ENCODE results near the gene BCAP31.
A peak's percentile ranks its signal among the peaks of the same experiment; 100 is the strongest.
"Not testable (repeated sequence)": the region's sequence is repeated elsewhere in the genome, so short reads cannot be mapped to it uniquely, and the experiment has no call there.

BCAP31 gene

DNA sequence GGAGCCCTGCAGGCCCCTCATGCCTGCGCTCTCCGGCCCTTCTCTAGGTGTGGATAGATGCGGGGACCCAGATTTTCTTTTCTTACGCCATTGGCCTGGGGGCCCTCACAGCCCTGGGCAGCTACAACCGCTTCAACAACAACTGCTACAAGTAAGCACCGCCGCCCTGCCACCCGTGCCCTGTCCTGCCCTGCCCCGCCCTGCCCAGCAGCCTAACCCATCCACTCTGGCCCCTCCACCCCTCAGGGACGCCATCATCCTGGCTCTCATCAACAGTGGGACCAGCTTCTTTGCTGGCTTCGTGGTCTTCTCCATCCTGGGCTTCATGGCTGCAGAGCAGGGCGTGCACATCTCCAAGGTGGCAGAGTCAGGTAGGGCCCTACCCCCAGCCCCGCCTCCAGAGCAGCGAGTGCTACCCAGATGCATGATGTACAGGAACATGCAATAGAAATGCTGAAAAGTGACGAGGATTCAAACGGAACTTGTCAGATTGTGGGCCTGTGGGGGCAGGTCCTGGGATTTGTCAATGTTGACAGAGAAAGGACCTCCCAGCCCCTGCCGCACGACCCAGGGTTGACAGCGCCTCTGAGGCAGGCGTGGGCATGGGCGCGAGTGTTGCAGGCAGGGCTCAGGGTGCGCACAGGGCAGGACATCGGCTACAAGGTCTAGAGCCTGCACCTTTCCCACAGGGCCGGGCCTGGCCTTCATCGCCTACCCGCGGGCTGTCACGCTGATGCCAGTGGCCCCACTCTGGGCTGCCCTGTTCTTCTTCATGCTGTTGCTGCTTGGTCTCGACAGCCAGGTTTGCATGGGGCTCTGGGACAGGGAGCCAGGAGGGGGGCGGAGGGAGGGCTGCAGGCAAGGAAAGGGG lies 30.7 kb downstream of the BCAP31 start:
- DNase-seq (ENCODE audit: low read depth): no peak

GRCh38 chrX:153692611-153693156 lies 31.5 kb downstream of the BCAP31 start:
- no peak for DNase-seq (ENCODE audit: low read depth)

DNA sequence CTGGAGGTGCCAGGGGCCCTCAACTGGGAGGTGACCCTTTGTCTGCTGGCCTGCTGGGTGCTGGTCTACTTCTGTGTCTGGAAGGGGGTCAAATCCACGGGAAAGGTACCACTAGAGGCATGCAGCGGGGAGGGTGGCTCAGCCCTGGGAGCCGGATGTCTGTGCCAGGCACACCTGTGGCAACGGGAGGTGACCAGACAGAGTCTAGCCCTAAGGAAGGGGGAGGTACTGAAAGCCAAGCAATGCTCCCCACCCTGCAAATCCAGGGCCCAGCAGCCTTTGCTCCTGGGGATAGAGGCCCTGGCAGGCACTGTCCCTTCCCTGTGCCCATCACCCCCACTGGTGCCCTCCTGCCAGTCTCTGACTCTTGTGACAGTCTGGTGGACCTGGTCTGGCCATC lies 32.2 kb downstream of the BCAP31 start:
- no peak for DNase-seq (ENCODE audit: low read depth)

DNA sequence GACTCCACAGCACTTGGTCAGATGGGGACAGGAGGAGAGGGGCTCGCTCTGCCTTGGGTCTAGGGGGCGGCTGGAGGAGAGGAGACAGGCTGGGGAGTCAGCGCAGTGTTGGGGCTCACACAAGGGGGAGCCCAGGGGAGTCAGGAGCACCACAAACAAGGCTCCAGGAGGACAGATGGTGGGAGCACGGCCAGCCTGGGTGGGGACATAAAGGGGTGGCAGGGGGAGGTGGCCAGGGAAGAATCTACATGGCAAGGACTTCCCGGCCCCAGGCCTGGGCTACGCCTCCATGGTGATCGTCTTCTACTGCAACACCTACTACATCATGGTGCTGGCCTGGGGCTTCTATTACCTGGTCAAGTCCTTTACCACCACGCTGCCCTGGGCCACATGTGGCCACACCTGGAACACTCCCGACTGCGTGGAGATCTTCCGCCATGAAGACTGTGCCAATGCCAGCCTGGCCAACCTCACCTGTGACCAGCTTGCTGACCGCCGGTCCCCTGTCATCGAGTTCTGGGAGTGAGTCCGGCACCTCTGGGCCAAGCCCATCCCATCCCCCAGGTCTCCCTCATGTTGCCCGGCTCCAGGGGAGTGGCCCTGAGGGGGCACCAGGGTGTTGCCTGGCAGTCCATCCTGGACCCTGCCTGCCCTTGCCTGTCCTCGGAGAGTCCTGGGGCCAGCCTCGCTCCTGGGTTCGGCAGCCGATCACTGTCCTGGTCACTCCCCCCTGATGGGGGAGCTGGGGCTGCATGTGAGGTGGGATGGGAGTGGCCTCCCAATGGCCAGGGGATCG lies 33.0 kb downstream of the BCAP31 start:
- DNase-seq (ENCODE audit: low read depth): not testable (repeated sequence)

DNA sequence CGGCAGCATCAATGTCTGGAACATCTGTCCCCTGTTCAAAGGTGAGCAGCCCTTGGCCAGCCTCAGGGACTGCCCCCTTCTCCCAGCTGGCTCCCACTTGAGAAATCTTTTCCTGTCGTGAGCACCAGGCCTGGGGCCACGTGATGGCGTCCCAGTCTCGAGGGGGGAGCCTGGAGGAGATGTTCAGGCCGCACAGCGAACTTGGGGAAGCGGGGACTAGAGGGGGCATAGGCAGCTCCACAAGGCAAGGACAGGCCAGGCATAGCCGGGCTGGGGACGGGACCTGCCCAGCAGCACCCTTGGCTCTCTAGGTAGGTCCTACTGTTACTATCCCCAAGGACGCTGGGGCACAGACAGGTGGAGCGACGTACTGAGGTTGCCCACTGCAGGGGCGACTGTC lies 33.7 kb downstream of the BCAP31 start:
- no peak for DNase-seq (ENCODE audit: low read depth)

DNA sequence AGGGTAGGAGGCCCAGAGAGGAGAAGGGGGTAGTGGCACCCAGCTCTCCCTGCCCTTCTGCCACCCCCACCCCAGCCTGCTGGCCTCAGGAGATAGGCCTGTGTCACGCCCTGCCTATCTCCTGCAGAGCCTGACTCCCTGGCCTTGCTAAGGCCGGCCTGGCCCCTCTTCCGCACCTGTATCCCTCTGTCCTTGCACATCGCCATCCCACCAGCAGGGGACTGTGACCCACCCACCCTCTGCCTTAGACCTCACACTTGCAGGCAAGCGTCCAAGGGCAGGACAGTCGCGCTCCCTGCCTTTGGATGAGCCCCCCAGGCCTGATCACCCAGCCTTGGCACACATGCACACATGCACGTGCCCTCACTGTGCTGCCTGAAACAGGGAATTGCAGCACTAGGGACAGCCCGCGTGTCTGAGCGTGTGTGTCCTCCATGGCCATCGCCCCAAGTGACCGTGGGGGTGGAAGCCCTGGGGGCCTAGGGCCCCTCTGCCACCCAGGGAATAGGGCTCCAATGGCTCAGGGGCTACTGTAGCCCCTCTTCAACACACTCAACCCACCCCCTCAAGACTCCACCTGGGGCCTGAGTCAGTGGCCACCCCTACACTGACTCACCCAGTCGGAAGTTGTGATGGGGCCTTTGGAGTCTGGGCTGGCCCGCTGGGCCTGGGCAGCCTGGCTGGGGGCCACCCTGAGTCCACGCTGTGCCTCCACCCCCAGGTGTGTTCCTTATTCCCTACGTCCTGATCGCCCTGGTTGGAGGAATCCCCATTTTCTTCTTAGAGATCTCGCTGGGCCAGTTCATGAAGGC lies 34.3 kb downstream of the BCAP31 start:
- no peak for DNase-seq (ENCODE audit: low read depth)

- DNase-seq (ENCODE audit: low read depth): no peak
Measured at GRCh38 chrX:153688911-153689590, 35.1 kb downstream of the BCAP31 start.

GRCh38 chrX:153688506-153688905 lies 35.7 kb downstream of the BCAP31 start:
- no peak for DNase-seq (ENCODE audit: low read depth)

- DNase-seq (ENCODE audit: low read depth): no peak
Measured at GRCh38 chrX:153688071-153688470, 36.1 kb downstream of the BCAP31 start.

- DNase-seq (ENCODE audit: low read depth): peak; percentile 19
Measured at GRCh38 chrX:153687121-153688039, 36.8 kb downstream of the BCAP31 start, which contains the start of gene SLC6A8. SLC6A8 (plus strand) TSS chrX:153687926; CDS start chrX:153688575, 649 bp downstream.

DNA sequence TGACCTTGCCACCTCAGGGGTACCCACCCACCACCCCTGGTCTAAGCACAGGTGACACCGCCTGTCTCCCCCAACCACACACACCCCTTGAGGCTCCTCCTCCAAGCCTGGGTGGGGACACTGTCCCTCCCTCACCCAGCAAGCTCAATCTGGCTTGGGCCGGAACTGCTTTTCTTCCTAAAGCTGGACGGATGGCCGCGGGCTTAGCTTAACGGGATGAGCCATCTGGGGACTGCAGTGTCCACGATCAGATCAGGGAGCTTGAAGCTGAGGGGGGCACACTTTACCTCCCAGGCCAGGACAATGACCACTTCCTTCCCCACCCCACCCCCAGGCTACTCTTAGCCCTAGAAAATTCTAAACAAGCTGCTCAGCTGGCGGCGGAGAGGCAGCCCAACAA lies 37.5 kb downstream of the BCAP31 start:
- no peak for DNase-seq (ENCODE audit: low read depth)

GRCh38 chrX:153685751-153686696 lies 38.2 kb downstream of the BCAP31 start:
- no peak for DNase-seq (ENCODE audit: low read depth)

GRCh38 chrX:153685156-153685536 lies 39.0 kb downstream of the BCAP31 start:
- DNase-seq (ENCODE audit: low read depth): no peak

- DNase-seq (ENCODE audit: low read depth): no peak
Measured at GRCh38 chrX:153684467-153685155, 39.6 kb downstream of the BCAP31 start.

- DNase-seq (ENCODE audit: low read depth): not testable (repeated sequence)
Measured at GRCh38 chrX:153683486-153683885, 40.7 kb downstream of the BCAP31 start.

DNA sequence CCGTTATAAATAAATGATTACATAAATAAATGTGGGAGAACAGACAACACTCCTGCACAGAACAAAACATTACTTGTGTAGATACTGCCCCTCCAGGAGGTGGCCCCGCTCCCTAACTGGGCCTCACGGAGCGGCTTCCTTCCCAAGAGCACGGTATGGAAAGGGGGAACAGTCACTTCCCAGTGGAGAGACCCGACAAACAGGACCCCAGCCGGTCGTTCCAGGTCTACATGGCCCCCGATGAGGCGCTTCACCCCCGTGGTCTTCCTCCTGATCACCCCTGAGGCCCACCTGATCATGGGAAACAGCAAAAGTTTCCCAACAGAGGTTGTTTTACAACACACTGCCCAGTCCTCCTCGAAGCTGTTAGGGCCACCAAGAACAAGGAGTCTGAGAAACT lies 43.0 kb downstream of the BCAP31 start:
- no peak for DNase-seq (ENCODE audit: low read depth)

DNA sequence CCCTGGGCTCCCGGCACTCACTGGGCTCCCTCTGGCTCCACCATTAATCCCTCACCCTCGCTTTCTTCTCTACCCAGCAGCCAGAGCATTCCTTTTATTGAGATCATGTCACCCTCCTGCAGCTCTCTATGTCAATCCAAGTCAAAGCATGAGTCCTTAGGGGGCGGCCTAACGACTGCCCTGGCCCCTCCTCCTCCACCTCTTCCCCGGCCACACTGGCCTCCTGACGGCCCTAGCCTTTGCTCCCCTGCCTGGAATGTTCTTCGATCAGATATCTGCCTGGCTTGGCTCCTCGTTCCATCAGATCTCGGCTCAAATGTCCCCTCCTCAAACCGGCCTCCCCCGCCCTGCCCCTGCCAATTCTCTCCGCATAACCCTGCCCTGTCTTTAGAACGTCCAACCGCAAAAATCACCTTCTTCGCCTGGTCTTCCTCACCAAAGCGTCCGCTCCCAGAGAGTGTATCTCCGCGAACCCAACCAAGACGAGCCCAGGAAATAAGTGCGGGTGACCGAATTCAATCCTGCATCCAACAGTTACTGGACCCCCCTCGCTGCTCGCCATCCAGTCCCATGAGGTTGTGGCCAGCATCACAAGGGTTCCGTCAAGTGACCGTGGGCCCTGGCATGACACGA lies 49.9 kb downstream of the BCAP31 start:
- no peak for DNase-seq (ENCODE audit: low read depth)

All from activated T-cell treated with anti-CD3 and anti-CD28 coated beads for 1 hour (primary cell).